Measurements from ENCODE around the gene P2RY8. TPM values are rescaled to one million over a fixed set of nuclear protein-coding genes. Genes with fewer than 3 reads are reported as not detected.
A peak's percentile ranks its signal among the peaks of the same experiment; 100 is the strongest.
"Not testable (repeated sequence)": the region's sequence is repeated elsewhere in the genome, so short reads cannot be mapped to it uniquely, and the experiment has no call there.

Gene P2RY8
- total and polyA plus RNA-seq, 2 donors = 0.26 to 2.6 TPM

GRCh38 chrX:1558761-1559468 lies 21.9 kb upstream of the P2RY8 start:
- no peaks in the 10 kb centered on the region for H3K4me1 ChIP-seq (ENCODE audit: insufficient read depth)
- H3K36me3 ChIP-seq (ENCODE audit: insufficient read depth) = no peaks in the 10 kb centered on the region
- DNase-seq (ENCODE audit: extremely low spot score) = no peak
- WGBS = 87% methylated on average over 13 of the region's 13 CpGs
- no peak overlapping the region for H3K27ac ChIP-seq (ENCODE audit: low read depth)
- H3K4me3 ChIP-seq (ENCODE audit: low read depth, low read length) = no peak overlapping the region

- not testable (repeated sequence) for H3K27ac ChIP-seq (ENCODE audit: low read depth); H3K4me3 ChIP-seq (ENCODE audit: low read depth, low read length); H3K36me3 ChIP-seq (ENCODE audit: insufficient read depth); DNase-seq (ENCODE audit: extremely low spot score); H3K4me1 ChIP-seq (ENCODE audit: insufficient read depth)
Measured at GRCh38 chrX:1557442-1557841, 20.5 kb upstream of the P2RY8 start.

- no peaks in the 10 kb centered on the region for H3K36me3 ChIP-seq (ENCODE audit: insufficient read depth)
- H3K4me1 ChIP-seq (ENCODE audit: insufficient read depth) = no peaks in the 10 kb centered on the region
- no peak overlapping the region for H3K4me3 ChIP-seq (ENCODE audit: low read depth, low read length)
- DNase-seq (ENCODE audit: extremely low spot score) = no peak
- WGBS = 89% methylated on average over 6 of the region's 6 CpGs
- no peak overlapping the region for H3K27ac ChIP-seq (ENCODE audit: low read depth)
Measured at GRCh38 chrX:1555370-1555769, 18.4 kb upstream of the P2RY8 start.

GRCh38 chrX:1554469-1555210 lies 17.7 kb upstream of the P2RY8 start:
- WGBS = 84% methylated on average over 19 of the region's 19 CpGs
- H3K36me3 ChIP-seq (ENCODE audit: insufficient read depth) = no peaks in the 10 kb centered on the region
- H3K4me3 ChIP-seq (ENCODE audit: low read depth, low read length) = no peak overlapping the region
- no peak for DNase-seq (ENCODE audit: extremely low spot score)
- no peak overlapping the region for H3K27ac ChIP-seq (ENCODE audit: low read depth)
- no peaks in the 10 kb centered on the region for H3K4me1 ChIP-seq (ENCODE audit: insufficient read depth)

- WGBS = 92% methylated on average over 3 of the region's 3 CpGs
- H3K4me1 ChIP-seq (ENCODE audit: insufficient read depth) = no peaks in the 10 kb centered on the region
- no peaks in the 10 kb centered on the region for H3K36me3 ChIP-seq (ENCODE audit: insufficient read depth)
- no peak overlapping the region for H3K4me3 ChIP-seq (ENCODE audit: low read depth, low read length)
- no peak overlapping the region for H3K27ac ChIP-seq (ENCODE audit: low read depth)
- DNase-seq (ENCODE audit: extremely low spot score) = no peak
Measured at GRCh38 chrX:1551959-1552546, 15.1 kb upstream of the P2RY8 start.

GRCh38 chrX:1546691-1547251 lies 9.8 kb upstream of the P2RY8 start:
- DNase-seq (ENCODE audit: extremely low spot score) = no peak
- no peak overlapping the region for H3K27ac ChIP-seq (ENCODE audit: low read depth)
- H3K36me3 ChIP-seq (ENCODE audit: insufficient read depth) = no peaks in the 10 kb centered on the region
- no peak overlapping the region for H3K4me3 ChIP-seq (ENCODE audit: low read depth, low read length)
- H3K4me1 ChIP-seq (ENCODE audit: insufficient read depth) = no peaks in the 10 kb centered on the region
- WGBS = 70% methylated on average over 18 of the region's 18 CpGs

GRCh38 chrX:1545776-1546408 lies 8.9 kb upstream of the P2RY8 start:
- no peak overlapping the region for H3K4me3 ChIP-seq (ENCODE audit: low read depth, low read length)
- WGBS = 67% methylated on average over 2 of the region's 2 CpGs

GRCh38 chrX:1542994-1543725 lies 6.2 kb upstream of the P2RY8 start:
- Histone ChIP-seq H3K27ac (ENCODE audit: low read depth) (no peak overlapping the region), H3K36me3 (ENCODE audit: insufficient read depth) (no peaks in the 10 kb centered on the region), H3K4me1 (ENCODE audit: insufficient read depth) (no peaks in the 10 kb centered on the region), H3K4me3 (ENCODE audit: low read depth, low read length) (no peak overlapping the region)
- no peak for DNase-seq (ENCODE audit: extremely low spot score)
- 92% methylated on average over 22 of the region's 22 CpGs for WGBS

More at GRCh38 chrX:1545776-1546408, 8.9 kb upstream of the P2RY8 start:
- Histone ChIP-seq H3K36me3 (ENCODE audit: insufficient read depth) (no peaks in the 10 kb centered on the region), H3K4me1 (ENCODE audit: insufficient read depth) (no peaks in the 10 kb centered on the region), H3K27ac (ENCODE audit: low read depth) (no peak overlapping the region)
- no peak for DNase-seq (ENCODE audit: extremely low spot score)

- not testable (repeated sequence) for H3K4me1 ChIP-seq (ENCODE audit: insufficient read depth); H3K27ac ChIP-seq (ENCODE audit: low read depth); H3K36me3 ChIP-seq (ENCODE audit: insufficient read depth); H3K4me3 ChIP-seq (ENCODE audit: low read depth, low read length); DNase-seq (ENCODE audit: extremely low spot score)
- WGBS = 93% methylated on average over 14 of the region's 14 CpGs
Measured at GRCh38 chrX:1539146-1539545, 2.2 kb upstream of the P2RY8 start.

GRCh38 chrX:1537716-1538090 lies 718 bp upstream of the P2RY8 start:
- not testable (repeated sequence) for H3K4me3 ChIP-seq (ENCODE audit: low read depth, low read length); H3K36me3 ChIP-seq (ENCODE audit: insufficient read depth); H3K4me1 ChIP-seq (ENCODE audit: insufficient read depth); DNase-seq (ENCODE audit: extremely low spot score); H3K27ac ChIP-seq (ENCODE audit: low read depth)
- WGBS = 76% methylated on average over 7 of the region's 7 CpGs

GRCh38 chrX:1536712-1537030 lies 314 bp downstream of the P2RY8 start:
- Histone ChIP-seq H3K4me3 (ENCODE audit: low read depth, low read length) (peak overlapping the region; percentile 8), H3K27ac (ENCODE audit: low read depth) (no peak overlapping the region), H3K36me3 (ENCODE audit: insufficient read depth) (no peaks in the 10 kb centered on the region), H3K4me1 (ENCODE audit: insufficient read depth) (no peaks in the 10 kb centered on the region)
- WGBS = 70% methylated on average over 17 of the region's 17 CpGs
- DNase-seq (ENCODE audit: extremely low spot score) = no peak

- H3K27ac ChIP-seq (ENCODE audit: low read depth) = no peak overlapping the region
- H3K4me3 ChIP-seq (ENCODE audit: low read depth, low read length) = peak overlapping the region; percentile 6
Measured at GRCh38 chrX:1535241-1536041, 1.5 kb downstream of the P2RY8 start.

More at GRCh38 chrX:1535241-1536041, 1.5 kb downstream of the P2RY8 start:
- Histone ChIP-seq H3K4me1 (ENCODE audit: insufficient read depth) (no peaks in the 10 kb centered on the region), H3K36me3 (ENCODE audit: insufficient read depth) (no peaks in the 10 kb centered on the region)
- WGBS = 76% methylated on average over 33 of the region's 33 CpGs
- DNase-seq (ENCODE audit: extremely low spot score) = no peak

Data from urinary bladder (tissue), 4 donors.